C4-2B (cell line): ENCODE measurements around the gene ZMAT5.

ENCODE experiments used
- CTCF ChIP-seq: fragments of 450-650 bp; conservative IDR thresholded peaks from 2 replicates; pipeline ENCODE4 v1.5.1; 2017; ENCODE audit warnings: mild to moderate bottlenecking
- ZFX ChIP-seq: fragments of 450-650 bp; IDR thresholded peaks from 2 replicates; pipeline ENCODE4 v1.6.1; 2017

- TF ChIP-seq CTCF (no peak), ZFX (no peak)
Observed at GRCh38 chr22:29757096-29757495, 9.7 kb downstream of the ZMAT5 start.
